Body of pancreas (tissue), 4 donors: ENCODE results near the gene TRIM6.
"Not testable (repeated sequence)": the region's sequence is repeated elsewhere in the genome, so short reads cannot be mapped to it uniquely, and the experiment has no call there.

ENCODE experiments used
- CTCF ChIP-seq, 7 experiments: fragments of 450-650 bp in 4 of 7; fragments of 200-600 bp in 3 of 7; sonication (generic) in 3 of 7; IDR thresholded peaks; one replicate each; pipeline ENCODE4 v1.5.1; 2016 to 2019; ENCODE audit warnings: antibody characterized with exemption in 7 of 7
- POLR2A ChIP-seq, 3 donors: fragments of 450-650 bp; IDR thresholded peaks; one replicate each; pipeline ENCODE4 v1.6.1; 2016; ENCODE audit warnings: antibody characterized with exemption in 3 of 3, mild to moderate bottlenecking in 2 of 3

- TF ChIP-seq POLR2A, CTCF (IDR thresholded peaks at IDR 0.05): not testable (repeated sequence)
Measured at GRCh38 chr11:5656956-5657355, 60.5 kb downstream of the TRIM6 start.
